ENCODE data around the gene PDLIM5. TPM values are rescaled to one million over a fixed set of nuclear protein-coding genes. Genes with fewer than 3 reads are reported as not detected.

PDLIM5 gene
- total and polyA plus RNA-seq, 2 of the 8 experiments (the other 6 are each of a cell fraction or from before 2014, with no cell fraction given), result 37.3 to 62.1 TPM

DNA sequence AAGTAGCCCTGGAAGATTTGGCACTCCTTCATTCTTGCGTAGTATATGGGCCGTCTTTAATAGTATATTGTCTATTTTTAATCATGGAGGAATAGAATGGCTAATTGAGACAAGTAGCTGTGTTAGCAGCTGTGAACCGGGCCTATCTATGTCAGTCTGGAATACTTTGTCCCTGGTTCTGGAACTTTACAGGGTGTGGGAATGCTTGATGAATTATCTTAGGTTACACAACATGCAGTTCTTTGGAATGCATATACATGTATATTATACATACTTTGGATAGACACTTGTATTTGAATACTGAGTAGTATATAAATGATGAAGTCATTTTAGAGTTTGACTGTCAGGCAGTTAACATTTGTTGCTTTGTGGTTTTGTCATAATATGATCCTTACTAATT, 37.4 kb downstream of the PDLIM5 start:
- no peak overlapping the region for H2AFZ ChIP-seq (ENCODE audit: low read length)
- WGBS, 2 experiments (ENCODE audit: extremely low coverage in 1 of 2, insufficient coverage in 1 of 2, insufficient read length in 1 of 2, insufficient replicate concordance in 2 of 2, low coverage in 1 of 2, low lambda C conversion rate in 2 of 2, missing lambda C conversion rate in 1 of 2), result 92% methylated on average over 3 of the region's 3 CpGs; no CpG with 5 or more reads in 1 of the 2 experiments
- no peak overlapping the region for H3K9ac ChIP-seq (replicated peaks in 1 of 4; ENCODE audit: extremely low read depth in 1 of 4, low read depth in 3 of 4, low read length in 3 of 4)
- no peak overlapping the region for H2BK20ac ChIP-seq (ENCODE audit: low read length)
- no peaks in the 10 kb centered on the region for H3K23me2 ChIP-seq (ENCODE audit: low read depth, low read length)
- no peaks in the 10 kb centered on the region for H3K36me3 ChIP-seq (ENCODE audit: control insufficient read depth in 2 of 4, insufficient read depth in 4 of 4, low read length in 3 of 4)
- peaks cover 0 to 7% of the 10 kb centered on the region in 2 experiments; a peak in 1 of 4 replicates for H3K79me2 ChIP-seq (ENCODE audit: control insufficient read depth in 1 of 2, insufficient read depth in 2 of 2, low read length in 2 of 2)
- no peaks in the 10 kb centered on the region for H3K79me1 ChIP-seq (ENCODE audit: low read depth, low read length)
- H4K8ac ChIP-seq (ENCODE audit: extremely low read depth, insufficient read depth, low read length), result no peak overlapping the region
- DNase-seq (ENCODE audit: low read depth in 1 of 2, low spot score in 2 of 2) (no peak), FAIRE-seq (no peak)
- no peak overlapping the region for H3K4me3 ChIP-seq (ENCODE audit: extremely low read depth in 1 of 4, insufficient read depth in 2 of 4, low read depth in 3 of 4, low read length in 4 of 4)
- H3K27ac ChIP-seq (ENCODE audit: low read depth, low read length), result no peak overlapping the region
- no peaks in the 10 kb centered on the region for H3K9me3 ChIP-seq (ENCODE audit: insufficient read depth in 2 of 2, low read depth in 1 of 2, low read length in 1 of 2)
- H2BK5ac ChIP-seq (ENCODE audit: low read depth, low read length), result no peak overlapping the region
- no peak overlapping the region for H2BK120ac ChIP-seq (replicated peaks; ENCODE audit: low read depth, low read length)
- H3K4me2 ChIP-seq (ENCODE audit: insufficient read depth in 1 of 2, low read depth in 2 of 2, low read length in 2 of 2), result no peak overlapping the region
- CTCF ChIA-PET (ENCODE audit: partially characterized antibody), result interaction anchor here (1.3 kb wide), 1 partner anchor 14 kb away, joined by 3 read pairs; no protein-coding TSS in a partner anchor
- no peaks in the 10 kb centered on the region for H3K27me3 ChIP-seq (replicated peaks in 1 of 4; ENCODE audit: control insufficient read depth in 3 of 4, extremely low read depth in 1 of 4, insufficient read depth in 3 of 4, low read length in 3 of 4)
- H2AK5ac ChIP-seq (ENCODE audit: low read depth, low read length), result no peak overlapping the region
- no peak overlapping the region for H4K5ac ChIP-seq (ENCODE audit: insufficient read length, low read depth, low read length)
- H3K23ac ChIP-seq (ENCODE audit: insufficient read length), result no peak overlapping the region
- H3K18ac ChIP-seq (ENCODE audit: extremely low read depth, low read length), result no peak overlapping the region
- H2BK12ac ChIP-seq (ENCODE audit: low read depth, low read length), result no peak overlapping the region
- POLR2A ChIA-PET (ENCODE audit: partially characterized antibody), result interaction anchor here (1.5 kb wide), 1 partner anchor 37 kb away, joined by 4 read pairs; the partner anchor contains the start of gene PDLIM5
- no peak overlapping the region for H3K4ac ChIP-seq (replicated peaks; ENCODE audit: insufficient read length, low read depth, low read length)
- no peak overlapping the region for H2BK15ac ChIP-seq (ENCODE audit: low read length)
- no peak overlapping the region for H3K56ac ChIP-seq (replicated peaks; ENCODE audit: insufficient read length, low read depth, low read length)
- no peaks in the 10 kb centered on the region for H4K20me1 ChIP-seq (replicated peaks in 1 of 2; ENCODE audit: control insufficient read depth in 1 of 2, insufficient read depth in 2 of 2, low read length in 2 of 2)
- H4K91ac ChIP-seq (replicated peaks; ENCODE audit: insufficient read length, low read length), result no peak overlapping the region
- no peaks in the 10 kb centered on the region for H3K4me1 ChIP-seq (replicated peaks in 1 of 4; ENCODE audit: control insufficient read depth in 3 of 4, insufficient read depth in 4 of 4, low read length in 3 of 4)
- H3K14ac ChIP-seq (ENCODE audit: insufficient read length), result no peak overlapping the region
- no peak for TF ChIP-seq SP1 (IDR thresholded peaks at IDR 0.05; ENCODE audit: low read depth, low read length)
- no peak for TF ChIP-seq EGR1 (IDR thresholded peaks at IDR 0.05; ENCODE audit: borderline replicate concordance, low read depth, low read length)
- TF ChIP-seq EP300 (IDR thresholded peaks at IDR 0.05; ENCODE audit: borderline replicate concordance in 1 of 2, low read depth in 2 of 2, low read length in 2 of 2), result no peak
- no peak for TF ChIP-seq SIN3A (conservative IDR thresholded peaks at IDR 0.05 in 1 of 2, IDR thresholded peaks at IDR 0.05 in 1 of 2; ENCODE audit: low read depth in 1 of 2, low read length in 2 of 2)
- no peak for TF ChIP-seq CTBP2 (IDR thresholded peaks at IDR 0.05; ENCODE audit: borderline replicate concordance, insufficient read depth, insufficient read length, low read length)
- TF ChIP-seq, protein P1, sequence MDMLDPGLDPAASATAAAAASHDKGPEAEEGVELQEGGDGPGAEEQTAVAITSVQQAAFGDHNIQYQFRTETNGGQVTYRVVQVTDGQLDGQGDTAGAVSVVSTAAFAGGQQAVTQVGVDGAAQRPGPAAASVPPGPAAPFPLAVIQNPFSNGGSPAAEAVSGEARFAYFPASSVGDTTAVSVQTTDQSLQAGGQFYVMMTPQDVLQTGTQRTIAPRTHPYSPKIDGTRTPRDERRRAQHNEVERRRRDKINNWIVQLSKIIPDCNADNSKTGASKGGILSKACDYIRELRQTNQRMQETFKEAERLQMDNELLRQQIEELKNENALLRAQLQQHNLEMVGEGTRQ (IDR thresholded peaks at IDR 0.05; ENCODE audit: low read length), result no peak
- TF ChIP-seq SRF (IDR thresholded peaks at IDR 0.05; ENCODE audit: low read depth, low read length), result no peak
- TF ChIP-seq GTF2F1 (IDR thresholded peaks at IDR 0.05; ENCODE audit: borderline replicate concordance, low read depth, low read length), result no peak
- TF ChIP-seq POLR2A (IDR thresholded peaks at IDR 0.05; ENCODE audit: control extremely low read depth in 1 of 2, low read depth in 2 of 2, low read length in 2 of 2), result no peak
- TF ChIP-seq ASH2L (IDR thresholded peaks at IDR 0.05; ENCODE audit: low read length), result no peak

Measured in H1 (cell line).